HCT116 (cell line): Measurements from ENCODE around the gene LIMS2. TPM values are rescaled to one million over a fixed set of nuclear protein-coding genes. Genes with fewer than 3 reads are reported as not detected.

Experiments
- ATAC-seq: fragments of 200-7000 bp; cut with Tn5 transposase; 2 replicates; pipeline ENCODE4 v1.9.1; 2020; ENCODE audit warnings: mild to moderate bottlenecking, moderate library complexity
- BruUV-seq: library from RNA; stranded (reverse); fragments of 400-500 nt; replicated peaks from 2 replicates; lab custom pipeline; 2021; lab: Mats Ljungman, UMichigan
- CTCF ChIA-PET: fragments of 300-600 bp; sonication (Branson Sonifier 250); formaldehyde crosslinking; loops from one replicate; lab custom pipeline; 2021; ENCODE audit warnings: antibody characterized with exemption; lab: Charles Lee
- POLR2A ChIA-PET: fragments of 300-600, 350-600 bp; sonication (Branson Sonifier 250); formaldehyde crosslinking; loops from one replicate; lab custom pipeline; 2021; ENCODE audit warnings: antibody characterized with exemption; lab: Charles Lee
- RAD21 ChIA-PET, 2 experiments: fragments of 300-600 bp; sonication (Branson Sonifier 250); formaldehyde crosslinking; loops; one replicate each; lab custom pipeline; 2023; ENCODE audit warnings: low total read pairs in 2 of 2; ENCODE audit not compliant: uncharacterized antibody in 2 of 2, unreplicated experiment in 2 of 2, low non-redundant PET in 1 of 2; lab: Charles Lee
- DNase-seq: peaks from one replicate; pipeline ENCODE4 v3.0.0-alpha.2; 2010; ENCODE audit warnings: low read depth, low spot score
- H2AFZ ChIP-seq: fragments of 200-600 bp; shearing (Covaris generic), sonication (generic); 2 replicates; pipeline ENCODE4 v1.6.1; 2017; ENCODE audit warnings: low read depth, mixed run types, mixed read lengths, antibody characterized with exemption, low read length; ENCODE audit not compliant: poor library complexity, severe bottlenecking
- H3K27ac ChIP-seq: 2 replicates; pipeline ENCODE4 v1.5.1; 2012; ENCODE audit warnings: low read depth, low read length
- H3K27me3 ChIP-seq: fragments of 200-600 bp; sonication (generic); 2 replicates; pipeline ENCODE4 v1.6.1; 2016; ENCODE audit warnings: mixed run types, low read length, mixed read lengths; ENCODE audit not compliant: insufficient read depth
- H3K36me3 ChIP-seq, 2 experiments: fragments of 200-500 bp in 1 of 2; fragments of 200-600 bp in 1 of 2; sonication (Bioruptor generic) in 1 of 2; sonication (generic) in 1 of 2; 2 replicates each; pipeline versions ENCODE4 v1.5.1 to v1.6.1; 2014 to 2016; ENCODE audit warnings: low read length in 2 of 2, inconsistent platforms in 1 of 2, mixed read lengths in 1 of 2, mixed run types in 1 of 2; ENCODE audit not compliant: insufficient read depth in 2 of 2, control insufficient read depth in 1 of 2
- H3K4me1 ChIP-seq, 2 experiments: fragments of 200-600 bp in 1 of 2; sonication (generic) in 1 of 2; 2 replicates each; pipeline versions ENCODE4 v1.5.1 to v1.6.1; 2012 to 2017; ENCODE audit warnings: low read length in 2 of 2, inconsistent platforms in 1 of 2, mild to moderate bottlenecking in 1 of 2, mixed read lengths in 1 of 2, mixed run types in 1 of 2, moderate library complexity in 1 of 2; ENCODE audit not compliant: insufficient read depth in 2 of 2, control insufficient read depth in 1 of 2
- H3K4me2 ChIP-seq: fragments of 200-600 bp; sonication (generic); 2 replicates; pipeline ENCODE4 v1.6.1; 2017; ENCODE audit warnings: mixed run types, low read length, mixed read lengths
- H3K4me3 ChIP-seq, 2 experiments: fragments of 200-600 bp in 1 of 2; sonication (generic) in 1 of 2; replicated peaks in 1 of 2; 2 replicates each; pipeline ENCODE4 v1.5.1; 2011 to 2016; ENCODE audit warnings: low read length in 2 of 2, control low read depth in 1 of 2, low read depth in 1 of 2, mild to moderate bottlenecking in 1 of 2, mixed read lengths in 1 of 2, mixed run types in 1 of 2
- H3K79me2 ChIP-seq: fragments of 200-600 bp; sonication (generic); 2 replicates; pipeline ENCODE4 v1.6.1; 2017; ENCODE audit warnings: mild to moderate bottlenecking, mixed run types, low read length, moderate library complexity, mixed read lengths; ENCODE audit not compliant: insufficient read depth
- H3K9ac ChIP-seq: fragments of 200-600 bp; sonication (generic); 2 replicates; pipeline ENCODE4 v1.6.1; 2016; ENCODE audit warnings: low read length, mixed read lengths
- H3K9me2 ChIP-seq: fragments of 200-600 bp; sonication (generic), shearing (Covaris generic); 2 replicates; pipeline ENCODE4 v1.6.1; 2017; ENCODE audit warnings: mixed run types, mild to moderate bottlenecking, moderate library complexity; ENCODE audit not compliant: insufficient read depth
- H3K9me3 ChIP-seq, 2 experiments: fragments of 200-500 bp in 1 of 2; fragments of 200-600 bp in 1 of 2; sonication (Bioruptor generic) in 1 of 2; sonication (generic) in 1 of 2; 2 replicates each; pipeline ENCODE4 v1.6.1; 2014 to 2017; ENCODE audit warnings: low read length in 2 of 2, mixed read lengths in 2 of 2, inconsistent platforms in 1 of 2, low read depth in 1 of 2, mild to moderate bottlenecking in 1 of 2, mixed run types in 1 of 2, moderate library complexity in 1 of 2; ENCODE audit not compliant: control insufficient read depth in 1 of 2, insufficient read depth in 1 of 2
- H4K20me1 ChIP-seq: fragments of 200-600 bp; sonication (generic), shearing (Covaris generic); 2 replicates; pipeline ENCODE4 v1.6.1; 2017; ENCODE audit warnings: mixed run types, mild to moderate bottlenecking, moderate library complexity; ENCODE audit not compliant: insufficient read depth
- CBX3 ChIP-seq: IDR thresholded peaks from 2 replicates; pipeline ENCODE4 v1.6.1; 2012; ENCODE audit warnings: low read depth
- CEBPB ChIP-seq: IDR thresholded peaks from 2 replicates; pipeline ENCODE4 v1.6.1; 2012; ENCODE audit warnings: low read depth
- ELF1 ChIP-seq: IDR thresholded peaks from 2 replicates; pipeline ENCODE4 v1.6.1; 2012; ENCODE audit warnings: low read depth, borderline replicate concordance
- EZH2 ChIP-seq: fragments of 200-600 bp; sonication (generic); IDR thresholded peaks from 2 replicates; pipeline ENCODE4 v1.6.1; 2017; ENCODE audit warnings: antibody characterized with exemption, mixed run types
- JUND ChIP-seq: IDR thresholded peaks from 2 replicates; pipeline ENCODE4 v1.6.1; 2012
- POLR2A ChIP-seq: IDR thresholded peaks from 2 replicates; pipeline ENCODE4 v1.7.0; 2011; ENCODE audit warnings: borderline replicate concordance; ENCODE audit not compliant: insufficient read depth, insufficient read length; ENCODE audit errors: extremely low read depth
- POLR2AphosphoS5 ChIP-seq: IDR thresholded peaks from 2 replicates; pipeline ENCODE4 v1.6.1; 2011; ENCODE audit warnings: mild to moderate bottlenecking, low read depth, low read length, moderate library complexity
- RAD21 ChIP-seq: IDR thresholded peaks from 2 replicates; pipeline ENCODE4 v1.6.1; 2012; ENCODE audit warnings: low read depth, mild to moderate bottlenecking
- SIN3A ChIP-seq: IDR thresholded peaks from 2 replicates; pipeline ENCODE4 v1.6.1; 2012; ENCODE audit warnings: low read depth
- TCF7L2 ChIP-seq: IDR thresholded peaks from 2 replicates; pipeline ENCODE4 v1.7.0; 2011; ENCODE audit warnings: borderline replicate concordance, inconsistent platforms; ENCODE audit not compliant: insufficient read depth, insufficient read length; ENCODE audit errors: extremely low read depth
- ZNF274 ChIP-seq: fragments of 200-500 bp; sonication (Bioruptor generic); IDR thresholded peaks from 2 replicates; pipeline ENCODE4 v1.6.1; 2014; ENCODE audit warnings: mild to moderate bottlenecking, low read depth, low read length, inconsistent platforms
- intact Hi-C: fragments of 100-400 bp; cut with micrococcal nuclease; formaldehyde crosslinking; loops from 2 replicates; pipeline ENCODE4 v1.10.0; 2022
- total RNA-seq: library from RNA; stranded (reverse); gene quantifications from one replicate; pipeline ENCODE4 v1.2.1, GENCODE V29; 2021; ENCODE audit not compliant: unreplicated experiment
- TF ChIP-seq, protein P1 (sequence below): IDR thresholded peaks from 2 replicates; pipeline ENCODE4 v1.6.1; 2012
- TF ChIP-seq, protein P2 (sequence below): IDR thresholded peaks from 2 replicates; pipeline ENCODE4 v1.6.1; 2011; ENCODE audit warnings: mild to moderate bottlenecking, low read length, moderate library complexity; ENCODE audit not compliant: insufficient replicate concordance; ENCODE audit errors: extremely low read depth
- TF ChIP-seq, protein P3 (sequence below), 3 experiments: fragments of 200-600 bp in 1 of 3; sonication (generic) in 1 of 3; IDR thresholded peaks in 2 of 3; conservative IDR thresholded peaks in 1 of 3; 2 replicates each; pipeline ENCODE4 v1.5.1; 2012 to 2017; ENCODE audit warnings: low read depth in 2 of 3, low read length in 2 of 3, antibody characterized with exemption in 1 of 3, borderline replicate concordance in 1 of 3, control low read depth in 1 of 3, mild to moderate bottlenecking in 1 of 3, mixed read lengths in 1 of 3, mixed run types in 1 of 3, moderate library complexity in 1 of 3; ENCODE audit not compliant: insufficient read depth in 1 of 3

Gene LIMS2
- total RNA-seq, 1 experiment from 2014 or later, result 3.7 TPM

DNA sequence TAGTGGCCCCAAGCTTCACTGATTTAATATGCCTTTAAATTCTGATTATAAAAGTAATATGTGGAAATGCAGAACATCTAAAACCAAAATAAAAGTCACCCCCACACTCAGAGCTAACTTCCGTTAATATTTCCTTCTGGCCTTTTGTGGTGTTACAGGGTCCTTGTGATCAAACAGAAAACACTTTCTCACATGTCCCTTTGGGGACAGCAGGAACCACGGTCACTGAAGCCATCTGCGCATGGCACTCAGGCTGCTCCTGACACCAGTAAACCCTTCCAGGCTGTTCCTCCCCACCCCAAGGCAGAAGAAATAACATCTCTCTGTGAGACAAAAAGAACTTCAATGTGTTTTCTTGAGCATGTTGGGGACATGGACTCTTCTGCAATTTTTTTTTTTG is 54.5 kb downstream of the LIMS2 start:
- H4K20me1 ChIP-seq, result no peaks in the 10 kb centered on the region
- RAD21 ChIA-PET, result no interaction called here
- no peaks in the 10 kb centered on the region for H3K79me2 ChIP-seq
- H3K4me1 ChIP-seq, result peaks cover 0 to 20% of the 10 kb centered on the region in 2 experiments; a peak in 2 of 4 replicates
- no peaks in the 10 kb centered on the region for H3K27me3 ChIP-seq
- POLR2A ChIA-PET, result no interaction called here
- intact Hi-C loops, result no loop called here
- H3K9ac ChIP-seq, result no peak overlapping the region
- TF ChIP-seq POLR2AphosphoS5 (no peak), EZH2 (no peak), SIN3A (no peak), POLR2A (no peak), CEBPB (no peak), ZNF274 (no peak), CBX3 (no peak), JUND (no peak), ELF1 (no peak), RAD21 (no peak), TCF7L2 (no peak)
- TF ChIP-seq, protein P1, sequence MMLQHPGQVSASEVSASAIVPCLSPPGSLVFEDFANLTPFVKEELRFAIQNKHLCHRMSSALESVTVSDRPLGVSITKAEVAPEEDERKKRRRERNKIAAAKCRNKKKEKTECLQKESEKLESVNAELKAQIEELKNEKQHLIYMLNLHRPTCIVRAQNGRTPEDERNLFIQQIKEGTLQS, result no peak
- TF ChIP-seq, protein P2, sequence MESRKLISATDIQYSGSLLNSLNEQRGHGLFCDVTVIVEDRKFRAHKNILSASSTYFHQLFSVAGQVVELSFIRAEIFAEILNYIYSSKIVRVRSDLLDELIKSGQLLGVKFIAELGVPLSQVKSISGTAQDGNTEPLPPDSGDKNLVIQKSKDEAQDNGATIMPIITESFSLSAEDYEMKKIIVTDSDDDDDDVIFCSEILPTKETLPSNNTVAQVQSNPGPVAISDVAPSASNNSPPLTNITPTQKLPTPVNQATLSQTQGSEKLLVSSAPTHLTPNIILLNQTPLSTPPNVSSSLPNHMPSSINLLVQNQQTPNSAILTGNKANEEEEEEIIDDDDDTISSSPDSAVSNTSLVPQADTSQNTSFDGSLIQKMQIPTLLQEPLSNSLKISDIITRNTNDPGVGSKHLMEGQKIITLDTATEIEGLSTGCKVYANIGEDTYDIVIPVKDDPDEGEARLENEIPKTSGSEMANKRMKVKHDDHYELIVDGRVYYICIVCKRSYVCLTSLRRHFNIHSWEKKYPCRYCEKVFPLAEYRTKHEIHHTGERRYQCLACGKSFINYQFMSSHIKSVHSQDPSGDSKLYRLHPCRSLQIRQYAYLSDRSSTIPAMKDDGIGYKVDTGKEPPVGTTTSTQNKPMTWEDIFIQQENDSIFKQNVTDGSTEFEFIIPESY, result no peak
- TF ChIP-seq, protein P3, sequence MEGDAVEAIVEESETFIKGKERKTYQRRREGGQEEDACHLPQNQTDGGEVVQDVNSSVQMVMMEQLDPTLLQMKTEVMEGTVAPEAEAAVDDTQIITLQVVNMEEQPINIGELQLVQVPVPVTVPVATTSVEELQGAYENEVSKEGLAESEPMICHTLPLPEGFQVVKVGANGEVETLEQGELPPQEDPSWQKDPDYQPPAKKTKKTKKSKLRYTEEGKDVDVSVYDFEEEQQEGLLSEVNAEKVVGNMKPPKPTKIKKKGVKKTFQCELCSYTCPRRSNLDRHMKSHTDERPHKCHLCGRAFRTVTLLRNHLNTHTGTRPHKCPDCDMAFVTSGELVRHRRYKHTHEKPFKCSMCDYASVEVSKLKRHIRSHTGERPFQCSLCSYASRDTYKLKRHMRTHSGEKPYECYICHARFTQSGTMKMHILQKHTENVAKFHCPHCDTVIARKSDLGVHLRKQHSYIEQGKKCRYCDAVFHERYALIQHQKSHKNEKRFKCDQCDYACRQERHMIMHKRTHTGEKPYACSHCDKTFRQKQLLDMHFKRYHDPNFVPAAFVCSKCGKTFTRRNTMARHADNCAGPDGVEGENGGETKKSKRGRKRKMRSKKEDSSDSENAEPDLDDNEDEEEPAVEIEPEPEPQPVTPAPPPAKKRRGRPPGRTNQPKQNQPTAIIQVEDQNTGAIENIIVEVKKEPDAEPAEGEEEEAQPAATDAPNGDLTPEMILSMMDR (IDR thresholded peaks at IDR 0.05 in 2 of 3, conservative IDR thresholded peaks at IDR 0.05 in 1 of 3; ENCODE audit: borderline replicate concordance in 1 of 3, insufficient read depth in 1 of 3, low read depth in 2 of 3, low read length in 2 of 3), result no peak
- H3K9me2 ChIP-seq, result no peaks in the 10 kb centered on the region
- no peak for ATAC-seq
- no TSS peak for BruUV-seq
- no peak overlapping the region for H3K4me3 ChIP-seq
- H3K36me3 ChIP-seq, result no peaks in the 10 kb centered on the region
- H3K9me3 ChIP-seq, result no peaks in the 10 kb centered on the region
- no peak for DNase-seq
- no peak overlapping the region for H3K4me2 ChIP-seq
- CTCF ChIA-PET, result no interaction called here
- no peak overlapping the region for H3K27ac ChIP-seq
- no peak overlapping the region for H2AFZ ChIP-seq
